ENCODE results near the gene ADAMTS10. TPM values are rescaled to one million over a fixed set of nuclear protein-coding genes. Genes with fewer than 3 reads are reported as not detected.

ADAMTS10 gene
- total RNA-seq, 1 experiment from 2014 or later, result not detected

DNA sequence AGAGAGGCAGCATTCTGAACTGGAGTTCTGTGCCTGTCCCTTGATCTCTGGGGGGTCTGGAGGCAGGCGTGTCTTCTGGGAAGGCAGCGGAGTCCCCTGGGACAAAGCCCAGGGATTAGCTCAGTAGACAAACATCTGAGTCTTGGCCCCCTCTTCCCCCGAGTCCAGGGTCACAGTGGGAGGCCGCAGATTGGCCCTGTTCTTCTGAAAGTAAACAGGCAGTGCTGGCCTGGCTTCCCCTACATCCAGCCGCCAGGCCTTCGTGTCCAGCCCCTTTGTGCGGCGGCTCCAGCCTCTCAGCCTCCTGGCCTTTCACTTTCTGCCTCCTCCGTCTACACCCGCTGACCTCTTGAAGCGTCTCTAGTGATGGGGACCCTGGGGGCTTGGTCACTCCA lies 20.9 kb upstream of the ADAMTS10 start:
- intact Hi-C loops (cut with micrococcal nuclease), result no loop called here
- H3K9me2 ChIP-seq (replicated peaks; ENCODE audit: low read length), result no peaks in the 10 kb centered on the region
- no peak overlapping the region for H2AFZ ChIP-seq (ENCODE audit: low read length)
- no peak overlapping the region for H3K4me3 ChIP-seq (ENCODE audit: low read length)
- no peaks in the 10 kb centered on the region for H4K20me1 ChIP-seq (ENCODE audit: low read length)
- no peak for DNase-seq
- no peaks in the 10 kb centered on the region for H3K4me1 ChIP-seq (ENCODE audit: insufficient read depth, low read length)
- BruUV-seq (replicated peaks), result no TSS peak
- no peak overlapping the region for H3K9ac ChIP-seq (ENCODE audit: low read length)
- POLR2A ChIA-PET (ENCODE audit: unreplicated experiment), result no interaction called here
- no peak overlapping the region for H3K4me2 ChIP-seq (ENCODE audit: low read length)
- no peaks in the 10 kb centered on the region for H3F3A ChIP-seq (ENCODE audit: low read length, unreplicated experiment)
- CTCF ChIA-PET, result no interaction called here
- TF ChIP-seq EZH2 (IDR thresholded peaks at IDR 0.05; ENCODE audit: low read length, unreplicated experiment) (no peak), EZH2phosphoT487 (IDR thresholded peaks at IDR 0.05; ENCODE audit: borderline replicate concordance, low read length) (no peak)
- no peaks in the 10 kb centered on the region for H3K9me3 ChIP-seq (ENCODE audit: low read length)
- no peak for ATAC-seq
- H3K27me3 ChIP-seq (ENCODE audit: low read length), result no peaks in the 10 kb centered on the region
- H3K79me2 ChIP-seq (ENCODE audit: low read length), result no peaks in the 10 kb centered on the region
- no peaks in the 10 kb centered on the region for H3K36me3 ChIP-seq (ENCODE audit: low read depth, low read length)
- H3K27ac ChIP-seq (ENCODE audit: low read length), result no peak overlapping the region

DNA sequence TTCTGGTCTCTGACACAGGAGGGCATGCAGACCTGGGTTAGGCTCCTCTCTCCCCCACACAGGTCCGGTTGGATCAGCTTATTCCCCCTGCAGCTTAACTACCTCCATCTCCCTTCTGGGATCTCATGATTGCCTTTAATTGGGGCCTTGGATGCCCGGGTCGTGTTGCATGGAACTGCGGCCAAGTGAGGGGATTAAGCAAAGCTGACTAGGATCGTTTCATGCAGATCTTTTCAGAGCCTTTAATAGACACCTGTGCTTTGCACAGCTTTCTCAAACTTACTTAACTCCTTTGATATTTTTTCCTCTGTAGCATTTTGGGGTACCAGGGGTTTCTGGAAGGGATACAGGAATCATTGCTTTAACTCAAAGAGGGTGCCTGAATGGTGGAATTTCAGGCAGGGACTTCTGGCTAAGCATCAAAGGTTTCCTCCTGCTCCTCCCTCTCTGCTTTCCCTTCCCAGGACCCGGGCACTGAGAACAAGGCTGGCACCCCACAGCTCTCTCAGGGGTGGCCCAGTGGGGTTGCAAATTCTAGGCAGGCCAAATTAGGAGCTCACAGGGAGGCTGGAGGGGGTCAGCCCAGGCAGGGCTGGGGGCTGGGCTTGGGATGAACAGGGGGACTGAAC lies 20.4 kb upstream of the ADAMTS10 start:
- Histone ChIP-seq H4K20me1 (ENCODE audit: low read length) (no peaks in the 10 kb centered on the region), H3K4me1 (ENCODE audit: insufficient read depth, low read length) (no peaks in the 10 kb centered on the region), H3K4me2 (ENCODE audit: low read length) (no peak overlapping the region), H3K79me2 (ENCODE audit: low read length) (no peaks in the 10 kb centered on the region), H3K9me2 (replicated peaks; ENCODE audit: low read length) (no peaks in the 10 kb centered on the region), H3F3A (ENCODE audit: low read length, unreplicated experiment) (no peaks in the 10 kb centered on the region), H3K9ac (ENCODE audit: low read length) (no peak overlapping the region), H3K4me3 (ENCODE audit: low read length) (no peak overlapping the region), H2AFZ (ENCODE audit: low read length) (no peak overlapping the region), H3K9me3 (ENCODE audit: low read length) (no peaks in the 10 kb centered on the region), H3K36me3 (ENCODE audit: low read depth, low read length) (no peaks in the 10 kb centered on the region), H3K27ac (ENCODE audit: low read length) (no peak overlapping the region), H3K27me3 (ENCODE audit: low read length) (no peaks in the 10 kb centered on the region)
- POLR2A ChIA-PET (ENCODE audit: unreplicated experiment), result no interaction called here
- intact Hi-C loops (cut with micrococcal nuclease), result no loop called here
- CTCF ChIA-PET, result no interaction called here
- BruUV-seq (replicated peaks), result no TSS peak
- ATAC-seq (no peak), DNase-seq (no peak)
- no peak for TF ChIP-seq EZH2phosphoT487 (IDR thresholded peaks at IDR 0.05; ENCODE audit: borderline replicate concordance, low read length)
- TF ChIP-seq, protein P1, sequence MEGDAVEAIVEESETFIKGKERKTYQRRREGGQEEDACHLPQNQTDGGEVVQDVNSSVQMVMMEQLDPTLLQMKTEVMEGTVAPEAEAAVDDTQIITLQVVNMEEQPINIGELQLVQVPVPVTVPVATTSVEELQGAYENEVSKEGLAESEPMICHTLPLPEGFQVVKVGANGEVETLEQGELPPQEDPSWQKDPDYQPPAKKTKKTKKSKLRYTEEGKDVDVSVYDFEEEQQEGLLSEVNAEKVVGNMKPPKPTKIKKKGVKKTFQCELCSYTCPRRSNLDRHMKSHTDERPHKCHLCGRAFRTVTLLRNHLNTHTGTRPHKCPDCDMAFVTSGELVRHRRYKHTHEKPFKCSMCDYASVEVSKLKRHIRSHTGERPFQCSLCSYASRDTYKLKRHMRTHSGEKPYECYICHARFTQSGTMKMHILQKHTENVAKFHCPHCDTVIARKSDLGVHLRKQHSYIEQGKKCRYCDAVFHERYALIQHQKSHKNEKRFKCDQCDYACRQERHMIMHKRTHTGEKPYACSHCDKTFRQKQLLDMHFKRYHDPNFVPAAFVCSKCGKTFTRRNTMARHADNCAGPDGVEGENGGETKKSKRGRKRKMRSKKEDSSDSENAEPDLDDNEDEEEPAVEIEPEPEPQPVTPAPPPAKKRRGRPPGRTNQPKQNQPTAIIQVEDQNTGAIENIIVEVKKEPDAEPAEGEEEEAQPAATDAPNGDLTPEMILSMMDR (conservative IDR thresholded peaks at IDR 0.05; ENCODE audit: low read depth, low read length), result no peak
- no peak for TF ChIP-seq EZH2 (IDR thresholded peaks at IDR 0.05; ENCODE audit: low read length, unreplicated experiment)

DNA sequence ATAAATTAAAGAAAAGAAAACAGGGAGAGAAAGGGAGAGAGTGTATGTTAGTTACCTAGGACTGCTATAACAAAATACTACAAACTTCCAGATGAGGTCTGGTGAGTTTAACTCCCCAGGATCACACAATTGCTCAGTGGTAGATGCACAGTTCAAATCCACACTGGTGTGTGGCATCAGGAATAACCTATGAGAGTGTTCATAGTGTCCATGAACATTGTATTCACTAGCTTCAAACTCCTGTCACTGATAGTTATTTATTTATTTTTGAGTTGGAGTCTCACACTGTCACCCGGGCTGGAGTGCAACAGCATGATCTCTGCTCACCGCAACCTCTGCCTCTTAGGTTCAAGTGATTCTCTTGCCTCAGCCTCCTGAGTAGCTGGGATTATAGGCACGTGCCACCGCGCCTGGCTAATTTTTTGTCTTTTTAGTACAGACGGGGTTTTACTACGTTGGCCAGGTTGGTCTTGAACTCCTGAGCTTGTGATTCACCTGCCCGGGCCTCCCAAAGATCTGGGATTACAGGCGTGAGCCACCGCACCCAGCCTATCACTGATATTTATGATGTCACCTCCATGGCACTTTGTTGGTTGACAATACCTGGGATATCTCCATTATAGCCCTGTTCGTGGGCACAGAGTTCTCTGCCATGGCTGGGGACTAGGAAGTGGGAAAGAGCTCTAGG lies 19.6 kb upstream of the ADAMTS10 start, which contains the start of gene NFILZ:
TSS of gene NFILZ (plus strand) at position 638 of the 688 bp plus-strand sequence. CDS start 46,133 bp downstream, outside the sequence.
- Histone ChIP-seq H3K9ac (ENCODE audit: low read length) (no peak within 1 kb of the TSS), H3K27me3 (ENCODE audit: low read length) (no peaks in the 10 kb centered on the region), H2AFZ (ENCODE audit: low read length) (no peak within 1 kb of the TSS), H3K4me2 (ENCODE audit: low read length) (no peak within 1 kb of the TSS), H3K79me2 (ENCODE audit: low read length) (no peaks in the 10 kb centered on the region), H4K20me1 (ENCODE audit: low read length) (no peaks in the 10 kb centered on the region), H3K27ac (ENCODE audit: low read length) (no peak within 1 kb of the TSS), H3K36me3 (ENCODE audit: low read depth, low read length) (no peaks in the 10 kb centered on the region), H3F3A (ENCODE audit: low read length, unreplicated experiment) (no peaks in the 10 kb centered on the region), H3K9me2 (replicated peaks; ENCODE audit: low read length) (no peaks in the 10 kb centered on the region), H3K9me3 (ENCODE audit: low read length) (no peaks in the 10 kb centered on the region), H3K4me3 (ENCODE audit: low read length) (no peak within 1 kb of the TSS), H3K4me1 (ENCODE audit: insufficient read depth, low read length) (no peaks in the 10 kb centered on the region)
- no peak for DNase-seq
- POLR2A ChIA-PET (ENCODE audit: unreplicated experiment), result no interaction called here
- ATAC-seq, result no peak
- intact Hi-C loops (cut with micrococcal nuclease), result no loop called here
- CTCF ChIA-PET, result no interaction called here
- BruUV-seq (replicated peaks), result no TSS peak
- TF ChIP-seq EZH2 (IDR thresholded peaks at IDR 0.05; ENCODE audit: low read length, unreplicated experiment) (no peak), EZH2phosphoT487 (IDR thresholded peaks at IDR 0.05; ENCODE audit: borderline replicate concordance, low read length) (no peak)
- TF ChIP-seq, protein P1 (conservative IDR thresholded peaks at IDR 0.05; ENCODE audit: low read depth, low read length), result no peak
